Measurements from ENCODE around the gene LSM6.

The LSM6 gene

GRCh38 chr4:146158036-146158745 is 17.3 kb upstream of the LSM6 start:
- H3K4me3 ChIP-seq (ENCODE audit: low read depth, low read length) = no peak overlapping the region
- H3K27ac ChIP-seq (ENCODE audit: low read depth, low read length) = no peak overlapping the region
- H3K27me3 ChIP-seq (ENCODE audit: control insufficient read depth, insufficient read depth, low read length) = no peaks in the 10 kb centered on the region
- peaks cover 5% of the 10 kb centered on the region; the same call in 1 of the 2 replicates for H3K4me1 ChIP-seq (ENCODE audit: control insufficient read depth, insufficient read depth, low read length)
- H3K9ac ChIP-seq (ENCODE audit: low read length) = no peak overlapping the region
- H3K9me3 ChIP-seq (ENCODE audit: control insufficient read depth, insufficient read depth, low read depth, low read length) = 0 out of 2 replicates have a peak, but pooled peaks cover 6% of the 10 kb centered on the region
- H3K36me3 ChIP-seq (ENCODE audit: control insufficient read depth, insufficient read depth, low read length) = no peaks in the 10 kb centered on the region

GRCh38 chr4:146159384-146160058 is 16.0 kb upstream of the LSM6 start:
- no peak overlapping the region for H3K4me3 ChIP-seq (ENCODE audit: low read depth, low read length)
- no peak overlapping the region for H3K9ac ChIP-seq (ENCODE audit: low read length)
- H3K4me1 ChIP-seq (ENCODE audit: control insufficient read depth, insufficient read depth, low read length) = no peaks in the 10 kb centered on the region
- no peak overlapping the region for H3K27ac ChIP-seq (ENCODE audit: low read depth, low read length)
- 0 out of 2 replicates have a peak, but pooled peaks cover 6% of the 10 kb centered on the region for H3K9me3 ChIP-seq (ENCODE audit: control insufficient read depth, insufficient read depth, low read depth, low read length)
- H3K36me3 ChIP-seq (ENCODE audit: control insufficient read depth, insufficient read depth, low read length) = no peaks in the 10 kb centered on the region
- no peaks in the 10 kb centered on the region for H3K27me3 ChIP-seq (ENCODE audit: control insufficient read depth, insufficient read depth, low read length)

GRCh38 chr4:146161243-146161642 is 14.3 kb upstream of the LSM6 start:
- Histone ChIP-seq H3K4me1 (ENCODE audit: control insufficient read depth, insufficient read depth, low read length) (no peaks in the 10 kb centered on the region), H3K27me3 (ENCODE audit: control insufficient read depth, insufficient read depth, low read length) (no peaks in the 10 kb centered on the region), H3K9ac (ENCODE audit: low read length) (no peak overlapping the region), H3K9me3 (ENCODE audit: control insufficient read depth, insufficient read depth, low read depth, low read length) (0 out of 2 replicates have a peak, but pooled peaks cover 6% of the 10 kb centered on the region), H3K36me3 (ENCODE audit: control insufficient read depth, insufficient read depth, low read length) (no peaks in the 10 kb centered on the region), H3K27ac (ENCODE audit: low read depth, low read length) (no peak overlapping the region), H3K4me3 (ENCODE audit: low read depth, low read length) (no peak overlapping the region)

GRCh38 chr4:146165221-146165620 is 10.3 kb upstream of the LSM6 start:
- no peak overlapping the region for H3K27ac ChIP-seq (ENCODE audit: low read depth, low read length)
- H3K4me1 ChIP-seq (ENCODE audit: control insufficient read depth, insufficient read depth, low read length) = no peaks in the 10 kb centered on the region
- 0 out of 2 replicates have a peak, but pooled peaks cover 6% of the 10 kb centered on the region for H3K9me3 ChIP-seq (ENCODE audit: control insufficient read depth, insufficient read depth, low read depth, low read length)
- no peak overlapping the region for H3K4me3 ChIP-seq (ENCODE audit: low read depth, low read length)
- no peaks in the 10 kb centered on the region for H3K27me3 ChIP-seq (ENCODE audit: control insufficient read depth, insufficient read depth, low read length)
- H3K36me3 ChIP-seq (ENCODE audit: control insufficient read depth, insufficient read depth, low read length) = no peaks in the 10 kb centered on the region
- no peak overlapping the region for H3K9ac ChIP-seq (ENCODE audit: low read length)

- 0 out of 2 replicates have a peak, but pooled peaks cover 6% of the 10 kb centered on the region for H3K9me3 ChIP-seq (ENCODE audit: control insufficient read depth, insufficient read depth, low read depth, low read length)
- H3K4me1 ChIP-seq (ENCODE audit: control insufficient read depth, insufficient read depth, low read length) = no peaks in the 10 kb centered on the region
- no peak overlapping the region for H3K9ac ChIP-seq (ENCODE audit: low read length)
- no peaks in the 10 kb centered on the region for H3K27me3 ChIP-seq (ENCODE audit: control insufficient read depth, insufficient read depth, low read length)
- H3K36me3 ChIP-seq (ENCODE audit: control insufficient read depth, insufficient read depth, low read length) = no peaks in the 10 kb centered on the region
- H3K27ac ChIP-seq (ENCODE audit: low read depth, low read length) = no peak overlapping the region
- H3K4me3 ChIP-seq (ENCODE audit: low read depth, low read length) = no peak overlapping the region
Measured at GRCh38 chr4:146165840-146166239, 9.7 kb upstream of the LSM6 start.

- H3K4me3 ChIP-seq (ENCODE audit: low read depth, low read length) = no peak overlapping the region
- no peaks in the 10 kb centered on the region for H3K9me3 ChIP-seq (ENCODE audit: control insufficient read depth, insufficient read depth, low read depth, low read length)
- H3K36me3 ChIP-seq (ENCODE audit: control insufficient read depth, insufficient read depth, low read length) = no peaks in the 10 kb centered on the region
- no peak overlapping the region for H3K27ac ChIP-seq (ENCODE audit: low read depth, low read length)
- no peak overlapping the region for H3K9ac ChIP-seq (ENCODE audit: low read length)
- H3K4me1 ChIP-seq (ENCODE audit: control insufficient read depth, insufficient read depth, low read length) = no peaks in the 10 kb centered on the region
- H3K27me3 ChIP-seq (ENCODE audit: control insufficient read depth, insufficient read depth, low read length) = no peaks in the 10 kb centered on the region
Measured at GRCh38 chr4:146170149-146170548, 5.4 kb upstream of the LSM6 start.

GRCh38 chr4:146176891-146177290 is 1.4 kb downstream of the LSM6 start:
- Histone ChIP-seq H3K9ac (ENCODE audit: low read length) (no peak overlapping the region), H3K27ac (ENCODE audit: low read depth, low read length) (no peak overlapping the region), H3K27me3 (ENCODE audit: control insufficient read depth, insufficient read depth, low read length) (no peaks in the 10 kb centered on the region), H3K4me3 (ENCODE audit: low read depth, low read length) (peak overlapping the region; percentile 71; the same call in 1 of the 2 replicates), H3K9me3 (ENCODE audit: control insufficient read depth, insufficient read depth, low read depth, low read length) (no peaks in the 10 kb centered on the region), H3K36me3 (ENCODE audit: control insufficient read depth, insufficient read depth, low read length) (no peaks in the 10 kb centered on the region), H3K4me1 (ENCODE audit: control insufficient read depth, insufficient read depth, low read length) (peaks cover 24% of the 10 kb centered on the region)

- H3K27me3 ChIP-seq (ENCODE audit: control insufficient read depth, insufficient read depth, low read length) = no peaks in the 10 kb centered on the region
- H3K27ac ChIP-seq (ENCODE audit: low read depth, low read length) = no peak overlapping the region
Measured at GRCh38 chr4:146178126-146178525, 2.6 kb downstream of the LSM6 start.

GRCh38 chr4:146179784-146180370 is 4.4 kb downstream of the LSM6 start:
- no peaks in the 10 kb centered on the region for H3K9me3 ChIP-seq (ENCODE audit: control insufficient read depth, insufficient read depth, low read depth, low read length)
- H3K9ac ChIP-seq (ENCODE audit: low read length) = no peak overlapping the region
- no peak overlapping the region for H3K27ac ChIP-seq (ENCODE audit: low read depth, low read length)
- H3K36me3 ChIP-seq (ENCODE audit: control insufficient read depth, insufficient read depth, low read length) = peaks cover 12% of the 10 kb centered on the region
- peaks cover 24% of the 10 kb centered on the region for H3K4me1 ChIP-seq (ENCODE audit: control insufficient read depth, insufficient read depth, low read length)
- peak overlapping the region; percentile 3; the same call in 1 of the 2 replicates for H3K4me3 ChIP-seq (ENCODE audit: low read depth, low read length)
- H3K27me3 ChIP-seq (ENCODE audit: control insufficient read depth, insufficient read depth, low read length) = no peaks in the 10 kb centered on the region

More at GRCh38 chr4:146178126-146178525, 2.6 kb downstream of the LSM6 start:
- Histone ChIP-seq H3K9me3 (ENCODE audit: control insufficient read depth, insufficient read depth, low read depth, low read length) (no peaks in the 10 kb centered on the region), H3K9ac (ENCODE audit: low read length) (no peak overlapping the region), H3K36me3 (ENCODE audit: control insufficient read depth, insufficient read depth, low read length) (peaks cover 8% of the 10 kb centered on the region), H3K4me1 (ENCODE audit: control insufficient read depth, insufficient read depth, low read length) (peaks cover 24% of the 10 kb centered on the region), H3K4me3 (ENCODE audit: low read depth, low read length) (no peak overlapping the region)

GRCh38 chr4:146182443-146182842 is 6.9 kb downstream of the LSM6 start:
- no peaks in the 10 kb centered on the region for H3K9me3 ChIP-seq (ENCODE audit: control insufficient read depth, insufficient read depth, low read depth, low read length)
- peaks cover 22% of the 10 kb centered on the region for H3K36me3 ChIP-seq (ENCODE audit: control insufficient read depth, insufficient read depth, low read length)
- H3K27ac ChIP-seq (ENCODE audit: low read depth, low read length) = no peak overlapping the region
- H3K9ac ChIP-seq (ENCODE audit: low read length) = no peak overlapping the region
- peaks cover 20% of the 10 kb centered on the region for H3K4me1 ChIP-seq (ENCODE audit: control insufficient read depth, insufficient read depth, low read length)
- no peaks in the 10 kb centered on the region for H3K27me3 ChIP-seq (ENCODE audit: control insufficient read depth, insufficient read depth, low read length)
- H3K4me3 ChIP-seq (ENCODE audit: low read depth, low read length) = no peak overlapping the region

- H3K9ac ChIP-seq (ENCODE audit: low read length) = no peak overlapping the region
- no peak overlapping the region for H3K27ac ChIP-seq (ENCODE audit: low read depth, low read length)
- no peaks in the 10 kb centered on the region for H3K9me3 ChIP-seq (ENCODE audit: control insufficient read depth, insufficient read depth, low read depth, low read length)
- H3K36me3 ChIP-seq (ENCODE audit: control insufficient read depth, insufficient read depth, low read length) = peaks cover 26% of the 10 kb centered on the region
- H3K4me3 ChIP-seq (ENCODE audit: low read depth, low read length) = no peak overlapping the region
- no peaks in the 10 kb centered on the region for H3K27me3 ChIP-seq (ENCODE audit: control insufficient read depth, insufficient read depth, low read length)
- H3K4me1 ChIP-seq (ENCODE audit: control insufficient read depth, insufficient read depth, low read length) = peaks cover 18% of the 10 kb centered on the region
Measured at GRCh38 chr4:146183209-146183608, 7.7 kb downstream of the LSM6 start.
